HG03565 (cell line): Measurements from ENCODE around the gene RGL4.
"Not testable (repeated sequence)": the region's sequence is repeated elsewhere in the genome, so short reads cannot be mapped to it uniquely, and the experiment has no call there.

Source experiments
- ATAC-seq: cut with Tn5 transposase; IDR thresholded peaks from one replicate; pipeline ENCODE4 v1.9.1; 2021; ENCODE audit warnings: mild to moderate bottlenecking, moderate library complexity; ENCODE audit not compliant: unreplicated experiment

The RGL4 gene

DNA sequence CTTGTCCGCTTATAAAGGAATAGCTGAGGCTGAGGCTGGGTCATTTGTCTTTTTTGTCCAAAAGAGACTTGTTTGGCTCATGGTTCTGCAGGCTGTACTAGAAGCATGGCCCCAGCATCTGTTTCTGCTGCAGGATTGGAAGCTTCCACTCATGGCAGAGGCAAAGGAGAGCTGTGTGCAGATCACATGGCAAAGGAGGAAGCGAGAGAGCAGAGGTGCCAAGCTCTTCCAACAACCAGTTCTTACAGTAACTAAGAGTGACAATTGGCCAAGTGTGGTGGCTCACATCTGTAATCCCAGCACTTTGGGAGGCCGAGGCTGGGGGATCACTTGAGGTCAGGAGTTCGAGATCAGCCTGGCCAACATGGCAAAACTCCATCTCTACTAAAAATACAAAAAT lies 37.3 kb downstream of the RGL4 start:
- not testable (repeated sequence) for ATAC-seq

DNA sequence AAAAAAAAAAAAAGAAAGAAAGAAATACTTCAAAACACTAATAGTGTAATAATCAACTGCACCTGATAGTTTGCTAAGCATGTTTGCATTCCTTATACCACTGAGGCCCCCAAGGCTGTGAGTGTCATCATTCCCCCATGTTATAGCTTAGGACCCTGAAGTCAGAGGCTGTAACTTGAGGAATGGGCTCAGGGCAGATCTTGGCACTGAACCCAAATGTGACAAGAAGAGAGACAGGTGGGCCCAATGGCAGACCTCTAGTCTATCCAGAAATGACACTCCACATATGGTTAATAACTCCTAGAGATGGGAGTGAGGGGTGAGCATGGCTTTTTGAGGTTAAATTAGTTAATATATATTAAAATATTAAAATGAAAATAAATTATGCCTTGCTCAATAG lies 46.9 kb downstream of the RGL4 start:
- no peak for ATAC-seq

DNA sequence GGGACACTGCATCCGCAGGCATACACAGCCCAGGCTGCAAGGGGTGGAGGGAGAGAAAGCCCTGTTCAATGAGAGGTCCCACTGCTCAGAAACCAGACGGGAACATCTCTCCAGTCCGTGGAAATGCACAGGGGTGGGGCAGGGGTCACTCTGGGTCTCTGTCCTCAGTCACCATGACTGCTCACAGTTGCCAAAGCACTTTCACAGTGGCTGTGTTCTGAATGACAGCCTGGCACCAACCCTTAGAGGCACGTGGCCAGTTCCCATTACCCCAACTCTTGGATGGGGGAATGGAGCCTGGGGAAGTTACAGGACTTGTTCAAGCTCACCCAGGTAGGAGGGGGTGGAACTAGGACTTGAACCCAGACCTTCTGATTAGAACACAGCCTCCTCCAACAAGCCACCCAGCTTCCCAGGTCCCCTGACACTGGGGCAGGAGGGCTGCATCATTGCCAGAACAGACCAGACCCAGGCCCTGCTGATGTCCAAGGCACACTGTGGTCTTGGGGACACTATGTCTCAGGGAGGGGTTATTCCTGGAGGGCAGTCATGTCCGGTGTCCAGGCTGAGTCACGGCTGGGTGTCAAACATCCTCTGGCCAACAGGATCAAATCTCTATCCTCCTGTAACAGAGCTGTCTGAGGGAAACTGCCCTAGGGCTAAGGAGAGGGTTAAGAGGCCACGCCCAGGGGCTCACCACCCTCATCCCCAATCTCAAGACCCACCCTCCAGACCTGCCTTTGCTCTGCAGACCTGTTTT lies 51.9 kb downstream of the RGL4 start:
- ATAC-seq: no peak

- ATAC-seq: no peak
These were observed 52.5 kb downstream of the RGL4 start for GRCh38 chr22:23743303-23743705.

DNA sequence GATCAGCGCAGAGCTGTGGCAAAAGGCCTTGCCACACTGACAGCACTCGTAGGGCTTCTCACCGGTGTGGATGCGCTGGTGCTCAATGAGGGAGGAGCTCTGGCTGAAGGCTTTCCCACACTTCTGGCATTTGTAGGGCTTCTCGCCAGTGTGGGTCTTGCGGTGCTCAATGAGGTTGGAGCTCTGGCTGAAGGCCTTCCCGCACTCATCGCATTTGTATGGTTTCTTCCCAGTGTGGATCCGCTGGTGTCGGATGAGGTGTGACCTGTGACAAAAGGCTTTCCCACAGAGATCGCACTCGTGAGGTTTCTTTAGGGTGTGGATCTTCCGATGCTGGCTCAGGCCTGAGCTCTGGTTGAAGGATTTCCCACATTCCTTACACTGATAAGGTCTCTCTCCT lies 53.2 kb downstream of the RGL4 start:
- no peak for ATAC-seq

DNA sequence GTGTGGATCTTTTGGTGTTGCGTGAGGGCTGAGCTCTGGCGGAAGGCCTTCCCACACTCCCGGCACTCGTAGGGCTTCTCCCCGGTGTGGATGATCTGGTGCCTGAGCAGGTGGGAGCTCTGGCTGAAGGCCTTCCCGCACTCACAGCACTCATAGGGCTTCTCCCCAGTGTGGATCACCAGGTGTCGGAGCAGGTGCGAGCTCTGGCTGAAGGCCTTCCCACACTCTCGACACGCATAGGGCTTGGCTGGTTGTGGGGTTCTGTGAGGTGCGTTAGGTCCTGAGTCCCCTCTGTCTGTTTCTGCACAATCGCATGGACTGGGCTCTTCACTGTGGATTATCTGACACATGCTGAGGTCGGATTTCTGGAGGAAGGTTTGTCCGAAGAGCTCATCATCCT lies 53.7 kb downstream of the RGL4 start:
- ATAC-seq: no peak

DNA sequence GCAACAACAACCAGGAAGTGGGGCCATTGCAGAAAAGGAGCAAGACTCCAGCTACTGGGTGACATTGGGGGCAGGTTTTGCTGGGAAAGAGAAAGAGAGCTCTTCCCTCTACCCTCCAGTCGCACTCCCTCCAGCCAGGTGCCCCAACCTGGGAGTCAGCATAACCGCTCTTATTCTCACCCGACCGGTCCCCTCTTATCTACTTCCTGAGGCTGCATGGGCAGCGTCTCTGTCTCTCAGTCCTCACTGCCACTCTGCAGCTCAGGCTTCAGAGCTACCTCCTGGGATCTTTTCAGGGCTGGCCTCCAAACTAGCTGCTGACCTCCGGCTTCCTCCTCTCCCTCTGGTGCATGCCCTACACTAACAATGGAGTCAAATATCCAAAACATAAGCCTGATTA lies 55.0 kb downstream of the RGL4 start:
- ATAC-seq: no peak
